ENCODE measurements around the gene ZBTB22.

DNA sequence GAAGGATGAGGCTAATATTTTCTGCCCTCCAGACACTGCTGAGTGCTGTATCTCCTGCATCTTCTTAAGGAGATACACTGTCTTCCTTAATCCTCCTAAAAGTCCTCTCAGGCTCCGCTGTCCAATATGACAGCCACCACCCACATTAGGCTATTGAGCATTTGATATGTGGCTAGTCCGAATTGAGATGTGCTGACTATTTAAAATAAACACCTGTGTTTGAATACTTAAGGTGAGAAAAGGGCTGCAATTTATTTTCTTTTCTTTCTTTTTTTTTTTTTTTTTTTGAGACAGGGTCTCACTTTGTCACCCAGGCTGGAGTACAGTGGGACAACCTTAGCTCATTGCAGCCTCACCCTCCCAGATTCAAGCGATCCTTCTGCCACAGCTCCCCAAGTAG, 15.7 kb downstream of the ZBTB22 start:
- TF ChIP-seq, protein P1, sequence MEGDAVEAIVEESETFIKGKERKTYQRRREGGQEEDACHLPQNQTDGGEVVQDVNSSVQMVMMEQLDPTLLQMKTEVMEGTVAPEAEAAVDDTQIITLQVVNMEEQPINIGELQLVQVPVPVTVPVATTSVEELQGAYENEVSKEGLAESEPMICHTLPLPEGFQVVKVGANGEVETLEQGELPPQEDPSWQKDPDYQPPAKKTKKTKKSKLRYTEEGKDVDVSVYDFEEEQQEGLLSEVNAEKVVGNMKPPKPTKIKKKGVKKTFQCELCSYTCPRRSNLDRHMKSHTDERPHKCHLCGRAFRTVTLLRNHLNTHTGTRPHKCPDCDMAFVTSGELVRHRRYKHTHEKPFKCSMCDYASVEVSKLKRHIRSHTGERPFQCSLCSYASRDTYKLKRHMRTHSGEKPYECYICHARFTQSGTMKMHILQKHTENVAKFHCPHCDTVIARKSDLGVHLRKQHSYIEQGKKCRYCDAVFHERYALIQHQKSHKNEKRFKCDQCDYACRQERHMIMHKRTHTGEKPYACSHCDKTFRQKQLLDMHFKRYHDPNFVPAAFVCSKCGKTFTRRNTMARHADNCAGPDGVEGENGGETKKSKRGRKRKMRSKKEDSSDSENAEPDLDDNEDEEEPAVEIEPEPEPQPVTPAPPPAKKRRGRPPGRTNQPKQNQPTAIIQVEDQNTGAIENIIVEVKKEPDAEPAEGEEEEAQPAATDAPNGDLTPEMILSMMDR (IDR thresholded peaks at IDR 0.05): no peak
- no peak for TF ChIP-seq EZH2 (IDR thresholded peaks at IDR 0.05; ENCODE audit: borderline replicate concordance, insufficient read depth, low read depth, low read length, poor library complexity, severe bottlenecking)
